ENCODE data around the gene KCNK5. TPM values are rescaled to one million over a fixed set of nuclear protein-coding genes. Genes with fewer than 3 reads are reported as not detected.

KCNK5 gene
- total and polyA plus RNA-seq, 7 donors, result 0.06 to 0.24 (median 0.10) TPM; not detected in 1

GRCh38 chr6:39225946-39226437 is 3.3 kb downstream of the KCNK5 start:
- H3K36me3 ChIP-seq (ENCODE audit: insufficient read depth in 1 of 2, low read depth in 1 of 2), result no peaks in the 10 kb centered on the region
- DNase-seq (no peak), ATAC-seq (no peak)
- 83 to 85% (median 84%) methylated on average over 6 of the region's 6 CpGs for WGBS, 3 donors
- H3K4me3 ChIP-seq, result no peak overlapping the region
- H3K4me1 ChIP-seq, result peaks cover 11% of the 10 kb centered on the region
- no peaks in the 10 kb centered on the region for H3K9me3 ChIP-seq
- intact Hi-C loops (cut with DNase I), result no loop called here
- TF ChIP-seq, protein P1, sequence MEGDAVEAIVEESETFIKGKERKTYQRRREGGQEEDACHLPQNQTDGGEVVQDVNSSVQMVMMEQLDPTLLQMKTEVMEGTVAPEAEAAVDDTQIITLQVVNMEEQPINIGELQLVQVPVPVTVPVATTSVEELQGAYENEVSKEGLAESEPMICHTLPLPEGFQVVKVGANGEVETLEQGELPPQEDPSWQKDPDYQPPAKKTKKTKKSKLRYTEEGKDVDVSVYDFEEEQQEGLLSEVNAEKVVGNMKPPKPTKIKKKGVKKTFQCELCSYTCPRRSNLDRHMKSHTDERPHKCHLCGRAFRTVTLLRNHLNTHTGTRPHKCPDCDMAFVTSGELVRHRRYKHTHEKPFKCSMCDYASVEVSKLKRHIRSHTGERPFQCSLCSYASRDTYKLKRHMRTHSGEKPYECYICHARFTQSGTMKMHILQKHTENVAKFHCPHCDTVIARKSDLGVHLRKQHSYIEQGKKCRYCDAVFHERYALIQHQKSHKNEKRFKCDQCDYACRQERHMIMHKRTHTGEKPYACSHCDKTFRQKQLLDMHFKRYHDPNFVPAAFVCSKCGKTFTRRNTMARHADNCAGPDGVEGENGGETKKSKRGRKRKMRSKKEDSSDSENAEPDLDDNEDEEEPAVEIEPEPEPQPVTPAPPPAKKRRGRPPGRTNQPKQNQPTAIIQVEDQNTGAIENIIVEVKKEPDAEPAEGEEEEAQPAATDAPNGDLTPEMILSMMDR (IDR thresholded peaks at IDR 0.05), result no peak
- H3K27me3 ChIP-seq (ENCODE audit: insufficient read depth in 3 of 3, low read length in 2 of 3), result peaks cover 0 to 40% (median 15%) of the 10 kb centered on the region in 3 donors
- no peak overlapping the region for H3K27ac ChIP-seq

DNA sequence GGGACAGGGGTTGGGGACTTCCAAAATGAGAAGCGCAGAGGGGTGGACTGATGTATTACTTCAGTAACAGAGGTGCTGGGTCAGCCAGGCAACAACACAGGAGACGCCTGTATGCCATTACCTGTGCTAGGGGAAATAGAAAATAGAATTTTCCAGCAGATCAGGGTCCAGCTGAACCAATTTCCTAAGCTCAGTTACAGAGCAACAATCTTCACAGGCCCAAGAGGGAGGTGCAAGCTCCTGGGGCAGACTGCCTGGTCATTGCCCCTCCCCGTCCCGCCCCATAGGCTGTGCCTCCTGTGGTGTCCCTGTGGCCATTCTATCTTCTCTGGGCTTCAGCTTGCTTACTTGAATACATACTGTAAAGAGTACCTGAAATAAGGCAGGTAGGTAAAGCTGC is 3.7 kb downstream of the KCNK5 start:
- TF ChIP-seq, protein P1 (IDR thresholded peaks at IDR 0.05), result no peak

DNA sequence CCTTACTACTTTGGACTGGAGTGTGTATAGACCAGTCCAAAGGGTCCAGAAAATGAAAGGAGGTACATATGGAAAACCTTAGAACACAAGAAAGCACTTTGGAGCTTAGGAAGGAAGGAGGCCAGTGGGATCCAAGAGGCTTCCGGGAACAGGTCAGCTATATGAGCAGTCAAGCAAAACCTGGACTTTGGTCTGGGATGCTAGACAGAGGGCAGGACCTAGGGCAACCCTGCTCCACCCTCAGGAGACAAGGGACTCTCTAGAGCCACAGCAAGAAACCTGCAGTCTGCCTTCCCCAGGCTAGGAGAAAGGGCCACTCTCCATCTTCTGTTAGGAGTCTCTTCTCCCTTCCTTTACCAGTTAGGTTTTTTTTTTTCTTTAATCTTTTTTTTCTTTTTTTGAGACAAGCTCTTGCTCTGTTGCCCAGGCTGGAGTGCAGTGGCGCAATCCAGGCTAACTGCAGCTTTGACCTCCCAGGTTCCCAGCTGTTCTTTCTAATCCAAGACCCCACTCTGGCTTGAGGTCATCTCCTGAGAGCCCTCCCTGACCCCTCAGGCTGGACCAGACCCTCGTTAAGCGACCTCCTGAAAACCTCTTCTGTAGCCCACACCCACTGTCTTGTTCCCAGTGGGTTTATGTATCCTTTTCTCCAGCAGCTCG is 4.6 kb downstream of the KCNK5 start:
- intact Hi-C loops (cut with DNase I), result no loop called here

More for the DNA sequence above, 3.7 kb downstream of the KCNK5 start:
- H3K36me3 ChIP-seq (ENCODE audit: insufficient read depth in 1 of 2, low read depth in 1 of 2), result no peaks in the 10 kb centered on the region
- ATAC-seq (no peak), DNase-seq (no peak)
- intact Hi-C loops (cut with DNase I), result no loop called here
- peaks cover 11% of the 10 kb centered on the region for H3K4me1 ChIP-seq
- no peak overlapping the region for H3K4me3 ChIP-seq
- no peaks in the 10 kb centered on the region for H3K9me3 ChIP-seq
- H3K27ac ChIP-seq, result no peak overlapping the region
- H3K27me3 ChIP-seq (ENCODE audit: insufficient read depth in 3 of 3, low read length in 2 of 3), result peaks cover 0 to 40% (median 15%) of the 10 kb centered on the region in 3 donors
- 79 to 88% (median 87%) methylated on average over 4 of the region's 4 CpGs for WGBS, 3 donors

DNA sequence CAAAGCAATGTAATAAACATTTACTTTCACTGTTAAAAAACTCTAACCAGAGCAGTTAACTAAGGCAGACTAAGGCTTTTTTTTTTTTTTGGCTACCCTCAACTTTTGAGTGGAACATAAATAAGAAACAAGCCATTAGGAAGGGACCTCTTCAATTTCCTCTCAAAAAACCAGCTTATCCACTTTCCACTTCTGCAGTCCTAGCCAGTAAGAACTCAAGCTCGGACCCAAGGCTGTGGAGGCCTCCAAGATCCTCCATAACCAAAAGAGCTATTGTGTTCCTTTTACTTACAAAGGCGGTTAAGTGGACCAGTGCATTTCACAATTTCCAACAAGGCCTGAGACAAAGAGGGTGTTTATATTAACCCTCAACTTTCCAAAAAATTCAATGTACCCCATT is 5.3 kb downstream of the KCNK5 start:
- intact Hi-C loops (cut with DNase I), result no loop called here
- 57 to 68% (median 60%) methylated on average over 2 of the region's 2 CpGs for WGBS, 3 donors
- H3K27me3 ChIP-seq (ENCODE audit: insufficient read depth in 3 of 3, low read length in 2 of 3), result peaks cover 0 to 28% (median 14%) of the 10 kb centered on the region in 3 donors

More for the DNA sequence above, 4.6 kb downstream of the KCNK5 start:
- no peak for ATAC-seq
- no peaks in the 10 kb centered on the region for H3K9me3 ChIP-seq
- peaks cover 0 to 34% (median 15%) of the 10 kb centered on the region in 3 donors for H3K27me3 ChIP-seq (ENCODE audit: insufficient read depth in 3 of 3, low read length in 2 of 3)
- H3K36me3 ChIP-seq (ENCODE audit: insufficient read depth in 1 of 2, low read depth in 1 of 2), result no peaks in the 10 kb centered on the region
- TF ChIP-seq, protein P1 (IDR thresholded peaks at IDR 0.05), result no peak
- H3K4me1 ChIP-seq, result peaks cover 11% of the 10 kb centered on the region
- H3K27ac ChIP-seq, result no peak overlapping the region
- H3K4me3 ChIP-seq, result no peak overlapping the region
- DNase-seq, result no peak
- 55 to 64% (median 56%) methylated on average over 5 of the region's 5 CpGs for WGBS, 3 donors

More for the DNA sequence above, 5.3 kb downstream of the KCNK5 start:
- Histone ChIP-seq H3K36me3 (ENCODE audit: insufficient read depth in 1 of 2, low read depth in 1 of 2) (no peaks in the 10 kb centered on the region), H3K27ac (no peak overlapping the region), H3K9me3 (no peaks in the 10 kb centered on the region), H3K4me1 (peaks cover 5% of the 10 kb centered on the region), H3K4me3 (no peak overlapping the region)
- DNase-seq, result no peak
- TF ChIP-seq, protein P1 (IDR thresholded peaks at IDR 0.05), result no peak
- ATAC-seq, result no peak

Data from psoas muscle (tissue), 8 donors.